Testis (tissue), 3 donors: ENCODE results near the gene ZDHHC24. TPM values are rescaled to one million over a fixed set of nuclear protein-coding genes. Genes with fewer than 3 reads are reported as not detected.
A peak's percentile ranks its signal among the peaks of the same experiment; 100 is the strongest.

ENCODE experiments used
- DNase-seq: peaks from one replicate; pipeline ENCODE4 v3.0.0-alpha.2; 2019
- H3K27ac ChIP-seq, 2 donors: fragments of 200-600 bp; sonication (generic); one replicate each; pipeline ENCODE4 v1.5.1; 2019
- H3K27me3 ChIP-seq: fragments of 200-600 bp; sonication (generic); one replicate; pipeline ENCODE4 v1.5.1; 2019
- H3K36me3 ChIP-seq: fragments of 200-600 bp; sonication (generic); one replicate; pipeline ENCODE4 v1.5.1; 2017; ENCODE audit warnings: low read depth; ENCODE audit errors: missing control alignments
- H3K4me1 ChIP-seq: fragments of 200-600 bp; sonication (generic); one replicate; pipeline ENCODE4 v1.5.1; 2019
- H3K4me3 ChIP-seq, 2 donors: fragments of 200-600 bp; sonication (generic); one replicate each; pipeline ENCODE4 v1.5.1; 2017 to 2019
- H3K9me3 ChIP-seq: fragments of 200-600 bp; sonication (generic); one replicate; pipeline ENCODE4 v1.5.1; 2017
- CTCF ChIP-seq, 3 experiments: fragments of 450-650 bp in 2 of 3; fragments of 200-600 bp in 1 of 3; sonication (generic) in 1 of 3; IDR thresholded peaks; one replicate each; pipeline ENCODE4 v1.5.1; 2016 to 2019; ENCODE audit warnings: antibody characterized with exemption in 3 of 3, mild to moderate bottlenecking in 2 of 3, moderate library complexity in 1 of 3
- POLR2A ChIP-seq: fragments of 450-650 bp; IDR thresholded peaks from one replicate; pipeline ENCODE4 v1.6.1; 2017; ENCODE audit warnings: antibody characterized with exemption, mild to moderate bottlenecking, moderate library complexity
- WGBS, 2 donors: methylation state at CpG; one replicate each; pipeline ENCODE4 v1.1.5; 2018; 5-methylcytosine and 5-hydroxymethylcytosine counted together
- intact Hi-C: fragments of 100-400 bp; cut with DNase I; formaldehyde crosslinking; loops from one replicate; pipeline ENCODE4 v1.15.1; 2023; ENCODE audit warnings: low total_unique reads
- polyA plus RNA-seq: library from polyadenylated mRNA; stranded (reverse); fragments of 350-450 nt; fragmentation: Illumina TruSeq; extraction: RNeasy Lipid Tissue Mini Kit (QIAGEN cat#74804); gene quantifications from one replicate; pipeline ENCODE4 v1.2.3, GENCODE V29; 2014; ENCODE audit warnings: low read depth, low replicate concordance; ENCODE audit not compliant: insufficient read depth
- total RNA-seq, 2 donors: library from RNA; depleted of rRNA; stranded (reverse); fragments of >200 nt; gene quantifications; one replicate each; pipeline ENCODE4 v1.2.3, GENCODE V29; 2016

Gene ZDHHC24
- total and polyA plus RNA-seq, 3 donors from 2014 or later = 9.2 to 23.3 (median 20.7) TPM

GRCh38 chr11:66561975-66562248 lies 16.1 kb upstream of the ZDHHC24 start:
- Histone ChIP-seq H3K4me1 (peaks cover 7% of the 10 kb centered on the region), H3K27ac (no peak overlapping the region), H3K9me3 (no peaks in the 10 kb centered on the region), H3K36me3 (no peaks in the 10 kb centered on the region), H3K27me3 (no peaks in the 10 kb centered on the region), H3K4me3 (no peak overlapping the region)
- intact Hi-C loops = no loop called here
- 90% methylated on average over 9 of the region's 9 CpGs; no CpG with 5 or more reads in 1 of the 2 donors for WGBS, 2 donors
- no peak for TF ChIP-seq CTCF (IDR thresholded peaks at IDR 0.05)
- TF ChIP-seq POLR2A = no peak
- DNase-seq = no peak

GRCh38 chr11:66561178-66561974 lies 15.5 kb upstream of the ZDHHC24 start:
- 75 to 80% methylated on average over 1 to 14 of the region's 14 CpGs for WGBS, 2 donors
- intact Hi-C loops = no loop called here
- Histone ChIP-seq H3K27ac (no peak overlapping the region), H3K27me3 (no peaks in the 10 kb centered on the region), H3K9me3 (no peaks in the 10 kb centered on the region), H3K36me3 (no peaks in the 10 kb centered on the region), H3K4me3 (no peak overlapping the region), H3K4me1 (peaks cover 7% of the 10 kb centered on the region)
- no peak for TF ChIP-seq CTCF (IDR thresholded peaks at IDR 0.05)
- no peak for TF ChIP-seq POLR2A
- no peak for DNase-seq

GRCh38 chr11:66559866-66560676 lies 14.2 kb upstream of the ZDHHC24 start:
- no peak for TF ChIP-seq POLR2A
- TF ChIP-seq CTCF (IDR thresholded peaks at IDR 0.05) = no peak
- Histone ChIP-seq H3K4me3 (peak overlapping the region in 1 of 2 donors; percentile 38), H3K9me3 (no peaks in the 10 kb centered on the region), H3K27ac (no peak overlapping the region), H3K36me3 (no peaks in the 10 kb centered on the region), H3K27me3 (no peaks in the 10 kb centered on the region), H3K4me1 (peaks cover 7% of the 10 kb centered on the region)
- intact Hi-C loops = no loop called here
- no peak for DNase-seq
- WGBS, 2 donors = 69 to 83% methylated on average over 7 to 21 of the region's 27 CpGs

- H3K4me3 ChIP-seq = peak overlapping the region in 1 of 2 donors; percentile 38
- intact Hi-C loops = no loop called here
- H3K27ac ChIP-seq = no peak overlapping the region
- DNase-seq = peak; percentile 49
- 11 to 13% methylated on average over 16 to 49 of the region's 50 CpGs for WGBS, 2 donors
- no peak for TF ChIP-seq CTCF (IDR thresholded peaks at IDR 0.05)
- H3K36me3 ChIP-seq = no peaks in the 10 kb centered on the region
- no peaks in the 10 kb centered on the region for H3K27me3 ChIP-seq
- peaks cover 7% of the 10 kb centered on the region for H3K4me1 ChIP-seq
- H3K9me3 ChIP-seq = no peaks in the 10 kb centered on the region
Observed at GRCh38 chr11:66559142-66559865, 13.5 kb upstream of the ZDHHC24 start.
